Adipocyte (in vitro differentiated cells): ENCODE results near the gene AGRN.

Source experiments
- DNase-seq: peaks from one replicate; pipeline ENCODE4 v3.0.0-alpha.2; 2015; ENCODE audit warnings: low read depth
- H3K27me3 ChIP-seq: replicated peaks from 2 replicates; pipeline ENCODE4 v1.7.0; 2013; ENCODE audit warnings: mild to moderate bottlenecking, low read length, moderate library complexity; ENCODE audit not compliant: control insufficient read depth, insufficient read depth
- H3K36me3 ChIP-seq: 2 replicates; pipeline ENCODE4 v1.7.0; 2013; ENCODE audit warnings: low read length, mild to moderate bottlenecking, moderate library complexity; ENCODE audit not compliant: control insufficient read depth, insufficient read depth, severe bottlenecking
- H3K4me1 ChIP-seq: 2 replicates; pipeline ENCODE4 v1.7.0; 2013; ENCODE audit warnings: mild to moderate bottlenecking, low read length, moderate library complexity; ENCODE audit not compliant: control insufficient read depth, insufficient read depth
- H3K4me3 ChIP-seq: 2 replicates; pipeline ENCODE4 v1.7.0; 2013; ENCODE audit warnings: mild to moderate bottlenecking, low read length, moderate library complexity
- H3K9ac ChIP-seq: 2 replicates; pipeline ENCODE4 v1.7.0; 2013; ENCODE audit warnings: mild to moderate bottlenecking, low read length, moderate library complexity
- H3K9me3 ChIP-seq: 2 replicates; pipeline ENCODE4 v1.7.0; 2013; ENCODE audit warnings: mild to moderate bottlenecking, low read length, moderate library complexity; ENCODE audit not compliant: control insufficient read depth

The AGRN gene

GRCh38 chr1:1035291-1035943, 15.5 kb downstream of the AGRN start:
- H3K9me3 ChIP-seq: no peaks in the 10 kb centered on the region
- DNase-seq: no peak
- peaks cover 45% of the 10 kb centered on the region for H3K27me3 ChIP-seq
- no peak overlapping the region for H3K9ac ChIP-seq
- no peak overlapping the region for H3K4me3 ChIP-seq
- no peaks in the 10 kb centered on the region for H3K36me3 ChIP-seq
- H3K4me1 ChIP-seq: peaks cover 4% of the 10 kb centered on the region

GRCh38 chr1:1037366-1038327, 17.7 kb downstream of the AGRN start:
- no peak overlapping the region for H3K4me3 ChIP-seq
- H3K27me3 ChIP-seq: peaks cover 39% of the 10 kb centered on the region
- peaks cover 4% of the 10 kb centered on the region for H3K4me1 ChIP-seq
- H3K9ac ChIP-seq: no peak overlapping the region
- H3K9me3 ChIP-seq: no peaks in the 10 kb centered on the region
- no peak for DNase-seq
- no peaks in the 10 kb centered on the region for H3K36me3 ChIP-seq

- H3K9me3 ChIP-seq: no peaks in the 10 kb centered on the region
- no peaks in the 10 kb centered on the region for H3K36me3 ChIP-seq
- no peak overlapping the region for H3K9ac ChIP-seq
- no peak overlapping the region for H3K4me3 ChIP-seq
- peaks cover 4% of the 10 kb centered on the region for H3K4me1 ChIP-seq
- no peak for DNase-seq
- H3K27me3 ChIP-seq: peaks cover 39% of the 10 kb centered on the region
These were observed 18.8 kb downstream of the AGRN start for GRCh38 chr1:1038694-1039093.

GRCh38 chr1:1039145-1039910, 19.4 kb downstream of the AGRN start:
- DNase-seq: no peak
- Histone ChIP-seq H3K36me3 (no peaks in the 10 kb centered on the region), H3K4me3 (no peak overlapping the region), H3K27me3 (peaks cover 39% of the 10 kb centered on the region), H3K9ac (no peak overlapping the region), H3K9me3 (no peaks in the 10 kb centered on the region), H3K4me1 (peaks cover 4% of the 10 kb centered on the region)

- DNase-seq: peak; percentile 94
- Histone ChIP-seq H3K36me3 (no peaks in the 10 kb centered on the region), H3K4me3 (peak overlapping the region; percentile 66)
These were observed 20.4 kb downstream of the AGRN start for GRCh38 chr1:1040004-1040991.

GRCh38 chr1:1041092-1041523, 21.2 kb downstream of the AGRN start:
- Histone ChIP-seq H3K36me3 (no peaks in the 10 kb centered on the region), H3K27me3 (peaks cover 34% of the 10 kb centered on the region), H3K4me3 (no peak overlapping the region), H3K4me1 (peaks cover 4% of the 10 kb centered on the region), H3K9ac (no peak overlapping the region), H3K9me3 (no peaks in the 10 kb centered on the region)
- no peak for DNase-seq

More at GRCh38 chr1:1040004-1040991, 20.4 kb downstream of the AGRN start:
- no peaks in the 10 kb centered on the region for H3K9me3 ChIP-seq
- H3K4me1 ChIP-seq: peaks cover 4% of the 10 kb centered on the region
- peaks cover 39% of the 10 kb centered on the region for H3K27me3 ChIP-seq
- no peak overlapping the region for H3K9ac ChIP-seq

- Histone ChIP-seq H3K4me3 (no peak overlapping the region), H3K4me1 (peaks cover 4% of the 10 kb centered on the region), H3K9me3 (no peaks in the 10 kb centered on the region), H3K27me3 (peaks cover 31% of the 10 kb centered on the region), H3K36me3 (no peaks in the 10 kb centered on the region), H3K9ac (no peak overlapping the region)
- no peak for DNase-seq
These were observed 22.0 kb downstream of the AGRN start for GRCh38 chr1:1041873-1042272.

- peaks cover 4% of the 10 kb centered on the region for H3K4me1 ChIP-seq
- no peak for DNase-seq
- no peak overlapping the region for H3K4me3 ChIP-seq
- H3K27me3 ChIP-seq: peaks cover 25% of the 10 kb centered on the region
- H3K9me3 ChIP-seq: no peaks in the 10 kb centered on the region
- no peak overlapping the region for H3K9ac ChIP-seq
- no peaks in the 10 kb centered on the region for H3K36me3 ChIP-seq
These were observed 22.9 kb downstream of the AGRN start for GRCh38 chr1:1042835-1043234.

- H3K4me3 ChIP-seq: no peak overlapping the region
- no peak overlapping the region for H3K9ac ChIP-seq
- H3K36me3 ChIP-seq: no peaks in the 10 kb centered on the region
- no peak for DNase-seq
- H3K4me1 ChIP-seq: peaks cover 4% of the 10 kb centered on the region
- no peaks in the 10 kb centered on the region for H3K9me3 ChIP-seq
- peaks cover 19% of the 10 kb centered on the region for H3K27me3 ChIP-seq
These were observed 23.5 kb downstream of the AGRN start for GRCh38 chr1:1043411-1043810.

GRCh38 chr1:1043921-1044320, 24.0 kb downstream of the AGRN start:
- H3K4me1 ChIP-seq: peaks cover 4% of the 10 kb centered on the region
- no peaks in the 10 kb centered on the region for H3K36me3 ChIP-seq
- DNase-seq: no peak
- H3K9me3 ChIP-seq: no peaks in the 10 kb centered on the region
- peaks cover 14% of the 10 kb centered on the region for H3K27me3 ChIP-seq
- no peak overlapping the region for H3K4me3 ChIP-seq
- no peak overlapping the region for H3K9ac ChIP-seq
